ENCODE results near the gene HPGDS. TPM values are rescaled to one million over a fixed set of nuclear protein-coding genes. Genes with fewer than 3 reads are reported as not detected.
A peak's percentile ranks its signal among the peaks of the same experiment; 100 is the strongest.

The HPGDS gene
- total RNA-seq, 1 donor = not detected

DNA sequence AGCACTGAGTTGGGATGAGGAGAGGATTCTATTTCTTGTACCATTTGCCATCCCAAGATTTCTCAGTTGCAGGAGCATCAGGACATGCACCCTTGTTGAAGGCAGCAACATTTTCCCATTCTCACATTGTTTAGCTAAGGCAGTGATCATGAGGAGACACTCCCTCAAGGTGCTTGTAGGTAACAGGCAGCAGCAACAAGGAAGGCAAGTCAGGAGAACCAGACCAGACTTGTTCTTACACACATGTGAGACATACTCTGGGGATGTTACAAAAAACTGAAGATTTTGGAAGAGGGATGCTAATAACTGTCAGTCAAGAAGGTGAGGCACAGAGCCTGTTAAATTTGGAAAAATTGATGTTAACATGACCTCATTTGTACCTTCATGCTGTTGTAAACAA lies 15.5 kb upstream of the HPGDS start:
- TF ChIP-seq CTCF (IDR thresholded peaks at IDR 0.05; ENCODE audit: insufficient read depth, low read depth, low read length) = no peak
- H3K4me3 ChIP-seq (ENCODE audit: low read depth, low read length) = no peak overlapping the region
- no peak for DNase-seq (ENCODE audit: low read depth)

- TF ChIP-seq CTCF (IDR thresholded peaks at IDR 0.05; ENCODE audit: insufficient read depth, low read depth, low read length) = no peak
- no peak for DNase-seq (ENCODE audit: low read depth)
- H3K4me3 ChIP-seq (ENCODE audit: low read depth, low read length) = no peak overlapping the region
Measured at GRCh38 chr4:94357624-94358023, 15.0 kb upstream of the HPGDS start.

DNA sequence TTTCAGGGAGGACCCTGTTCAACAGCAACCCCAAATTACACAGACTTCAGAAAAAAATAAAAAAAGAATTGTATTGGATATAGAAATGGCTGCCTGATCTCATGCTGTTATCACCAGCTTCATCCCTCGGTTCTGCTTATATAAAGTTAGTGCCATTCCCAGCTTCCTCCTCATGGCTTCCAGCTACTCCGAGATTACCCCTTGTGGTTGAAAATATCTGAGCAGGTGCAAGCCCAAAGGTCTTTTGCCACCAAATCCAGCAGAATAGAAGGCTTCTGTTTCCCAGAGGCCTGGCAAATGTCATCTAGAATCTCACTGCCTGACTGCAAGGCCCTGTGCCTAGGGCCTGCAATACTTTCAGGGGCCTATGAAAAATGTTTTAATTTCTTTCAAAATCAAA lies 13.8 kb upstream of the HPGDS start:
- no peak overlapping the region for H3K4me3 ChIP-seq (ENCODE audit: low read depth, low read length)
- no peak for TF ChIP-seq CTCF (IDR thresholded peaks at IDR 0.05; ENCODE audit: insufficient read depth, low read depth, low read length)
- DNase-seq (ENCODE audit: low read depth) = no peak

DNA sequence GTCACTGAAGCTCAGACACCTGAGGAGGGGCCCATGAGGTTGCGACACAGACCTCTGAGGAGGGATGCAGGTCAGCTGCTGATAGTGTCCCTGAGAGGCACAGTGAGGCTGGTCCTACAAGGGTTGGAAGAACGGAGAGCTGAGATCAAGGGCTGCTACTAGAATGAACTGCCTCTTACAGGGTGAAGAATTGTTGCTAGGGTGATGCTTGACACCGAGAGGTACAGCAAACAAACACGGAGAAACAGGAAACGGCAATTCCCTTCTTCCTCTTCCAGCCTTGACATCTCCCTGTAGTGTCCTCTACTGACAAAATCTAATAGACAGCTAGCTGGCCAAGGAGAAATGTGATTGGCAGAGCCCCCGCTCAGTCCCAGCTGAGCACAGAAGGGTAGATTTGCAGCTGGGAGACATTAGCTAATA lies 11.8 kb upstream of the HPGDS start:
- TF ChIP-seq CTCF (IDR thresholded peaks at IDR 0.05; ENCODE audit: insufficient read depth, low read depth, low read length) = no peak
- no peak for DNase-seq (ENCODE audit: low read depth)
- no peak overlapping the region for H3K4me3 ChIP-seq (ENCODE audit: low read depth, low read length)

- no peak for TF ChIP-seq CTCF (IDR thresholded peaks at IDR 0.05; ENCODE audit: insufficient read depth, low read depth, low read length)
- H3K4me3 ChIP-seq (ENCODE audit: low read depth, low read length) = no peak overlapping the region
- DNase-seq (ENCODE audit: low read depth) = peak; percentile 8
Measured at GRCh38 chr4:94352996-94353395, 10.4 kb upstream of the HPGDS start.

- DNase-seq (ENCODE audit: low read depth) = no peak
- no peak for TF ChIP-seq CTCF (IDR thresholded peaks at IDR 0.05; ENCODE audit: insufficient read depth, low read depth, low read length)
Measured at GRCh38 chr4:94352163-94352562, 9.5 kb upstream of the HPGDS start.

GRCh38 chr4:94351319-94351718 lies 8.7 kb upstream of the HPGDS start:
- no peak overlapping the region for H3K4me3 ChIP-seq (ENCODE audit: low read depth, low read length)
- no peak for TF ChIP-seq CTCF (IDR thresholded peaks at IDR 0.05; ENCODE audit: insufficient read depth, low read depth, low read length)

More at GRCh38 chr4:94352163-94352562, 9.5 kb upstream of the HPGDS start:
- H3K4me3 ChIP-seq (ENCODE audit: low read depth, low read length) = no peak overlapping the region

More at GRCh38 chr4:94351319-94351718, 8.7 kb upstream of the HPGDS start:
- no peak for DNase-seq (ENCODE audit: low read depth)
